ENCODE results near the gene MYL2.

The MYL2 gene

DNA sequence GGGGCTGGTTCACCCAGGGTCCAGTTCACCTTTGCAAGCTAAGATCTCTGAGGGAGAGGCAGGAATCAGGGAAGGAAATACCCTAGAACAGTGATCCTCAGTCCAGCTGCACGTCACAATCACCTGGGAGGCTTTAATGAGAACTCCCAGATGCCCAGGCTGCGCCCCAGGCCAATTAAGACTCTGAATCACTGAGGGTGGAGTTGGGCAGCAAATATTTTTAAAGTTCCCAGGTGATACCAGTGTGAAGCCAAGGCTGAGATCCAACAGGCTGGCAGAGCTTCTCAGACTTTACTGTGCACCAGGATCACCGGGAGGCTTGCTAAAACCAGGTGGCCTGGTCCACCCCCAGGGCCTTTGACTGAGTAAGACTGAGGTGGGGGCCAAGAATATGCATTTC lies 23.8 kb downstream of the MYL2 start:
- DNase-seq (ENCODE audit: low spot score), result no peak
- TF ChIP-seq, protein P1, sequence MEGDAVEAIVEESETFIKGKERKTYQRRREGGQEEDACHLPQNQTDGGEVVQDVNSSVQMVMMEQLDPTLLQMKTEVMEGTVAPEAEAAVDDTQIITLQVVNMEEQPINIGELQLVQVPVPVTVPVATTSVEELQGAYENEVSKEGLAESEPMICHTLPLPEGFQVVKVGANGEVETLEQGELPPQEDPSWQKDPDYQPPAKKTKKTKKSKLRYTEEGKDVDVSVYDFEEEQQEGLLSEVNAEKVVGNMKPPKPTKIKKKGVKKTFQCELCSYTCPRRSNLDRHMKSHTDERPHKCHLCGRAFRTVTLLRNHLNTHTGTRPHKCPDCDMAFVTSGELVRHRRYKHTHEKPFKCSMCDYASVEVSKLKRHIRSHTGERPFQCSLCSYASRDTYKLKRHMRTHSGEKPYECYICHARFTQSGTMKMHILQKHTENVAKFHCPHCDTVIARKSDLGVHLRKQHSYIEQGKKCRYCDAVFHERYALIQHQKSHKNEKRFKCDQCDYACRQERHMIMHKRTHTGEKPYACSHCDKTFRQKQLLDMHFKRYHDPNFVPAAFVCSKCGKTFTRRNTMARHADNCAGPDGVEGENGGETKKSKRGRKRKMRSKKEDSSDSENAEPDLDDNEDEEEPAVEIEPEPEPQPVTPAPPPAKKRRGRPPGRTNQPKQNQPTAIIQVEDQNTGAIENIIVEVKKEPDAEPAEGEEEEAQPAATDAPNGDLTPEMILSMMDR (IDR thresholded peaks at IDR 0.05; ENCODE audit: extremely low read depth, missing control alignments), result no peak

DNA sequence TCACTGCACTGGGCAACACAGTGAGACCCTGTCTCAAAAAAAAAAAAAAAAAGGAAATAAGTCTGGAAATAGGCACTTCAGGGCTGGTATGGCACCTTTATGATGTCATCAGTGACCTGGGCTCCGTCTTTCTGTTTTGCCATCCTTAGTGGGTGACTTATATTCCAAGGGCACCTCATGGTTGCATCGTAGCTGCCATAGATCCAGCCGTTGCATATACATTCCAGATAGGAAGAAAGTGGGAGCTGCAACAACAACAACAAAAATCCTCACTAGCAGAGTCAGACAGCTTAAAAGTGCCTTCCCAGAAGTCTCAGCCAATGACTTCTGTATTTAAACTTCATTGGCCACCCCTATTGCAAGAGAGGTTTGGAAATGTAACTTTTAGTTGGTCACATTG lies 26.4 kb downstream of the MYL2 start:
- TF ChIP-seq, protein P1 (IDR thresholded peaks at IDR 0.05; ENCODE audit: extremely low read depth, missing control alignments), result no peak
- no peak for DNase-seq (ENCODE audit: low spot score)

DNA sequence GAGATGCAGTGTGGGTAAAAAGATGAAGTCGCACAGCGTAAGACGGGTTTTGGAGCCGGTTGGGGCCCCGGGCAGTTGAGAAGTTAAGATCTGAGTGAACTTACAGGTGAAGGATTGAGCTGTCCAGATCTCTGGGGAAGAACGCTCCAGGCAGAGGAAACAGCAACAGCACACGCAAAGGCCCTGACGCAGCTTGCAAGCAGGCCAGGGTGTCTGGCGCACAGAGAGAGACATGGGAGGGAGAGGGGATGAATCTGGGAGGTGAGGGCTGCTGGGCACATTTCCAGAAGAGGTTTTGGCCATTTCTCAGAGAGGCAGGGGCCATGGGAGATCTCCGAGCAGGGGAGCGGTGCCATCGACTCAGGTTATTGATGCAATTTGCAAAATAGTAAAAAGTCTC lies 31.0 kb downstream of the MYL2 start:
- no peak for DNase-seq (ENCODE audit: low spot score)
- TF ChIP-seq, protein P1 (IDR thresholded peaks at IDR 0.05; ENCODE audit: extremely low read depth, missing control alignments), result no peak

- TF ChIP-seq, protein P1 (IDR thresholded peaks at IDR 0.05; ENCODE audit: extremely low read depth, missing control alignments), result no peak
- DNase-seq (ENCODE audit: low spot score), result no peak
Observed at GRCh38 chr12:110888256-110888991, 32.0 kb downstream of the MYL2 start.

- TF ChIP-seq, protein P1 (IDR thresholded peaks at IDR 0.05; ENCODE audit: extremely low read depth, missing control alignments), result no peak
- DNase-seq (ENCODE audit: low spot score), result no peak
Observed at GRCh38 chr12:110885152-110885840, 35.1 kb downstream of the MYL2 start.

DNA sequence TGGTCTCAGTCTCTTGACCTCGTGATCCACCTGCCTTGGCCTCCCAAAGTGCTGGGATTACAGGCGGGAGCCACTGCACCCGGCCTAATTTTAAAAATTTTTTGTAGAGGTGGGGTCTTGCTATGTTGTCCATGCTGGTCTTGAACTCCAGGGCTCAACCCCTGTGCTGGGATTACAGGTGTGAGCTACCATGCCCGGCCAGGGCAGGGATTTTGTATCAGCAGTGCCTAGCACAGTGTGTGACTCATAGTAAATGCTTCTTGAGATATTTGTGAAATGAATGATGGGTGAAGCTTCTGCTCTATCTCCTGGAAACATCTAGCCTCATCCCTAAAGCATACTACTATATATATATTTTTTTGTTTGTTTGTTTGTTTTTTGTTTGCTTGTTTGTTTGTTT lies 37.1 kb downstream of the MYL2 start:
- no peak for DNase-seq (ENCODE audit: low spot score)
- TF ChIP-seq, protein P1 (IDR thresholded peaks at IDR 0.05; ENCODE audit: extremely low read depth, missing control alignments), result no peak

DNA sequence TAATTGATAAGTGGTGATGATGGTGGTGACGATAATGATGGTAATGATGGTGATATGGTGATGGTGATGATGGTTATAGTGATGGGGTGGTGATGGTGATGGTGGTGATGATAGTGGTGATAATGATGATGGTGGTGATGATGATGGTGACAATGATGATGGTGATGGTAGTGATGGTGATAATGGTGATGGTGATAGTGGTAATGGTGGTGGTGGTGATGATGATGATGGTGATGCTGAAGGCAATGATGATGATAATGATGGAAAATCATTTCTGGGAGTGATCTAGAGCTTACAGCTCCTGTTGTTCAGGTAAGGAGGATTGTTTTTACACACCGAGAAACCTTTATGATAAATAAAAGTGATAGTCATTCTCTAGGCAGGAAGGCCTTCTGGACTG lies 39.7 kb downstream of the MYL2 start:
- DNase-seq (ENCODE audit: low spot score), result no peak
- TF ChIP-seq, protein P1 (IDR thresholded peaks at IDR 0.05; ENCODE audit: extremely low read depth, missing control alignments), result no peak
